Measurements from ENCODE around the gene EMP1.

The EMP1 gene

DNA sequence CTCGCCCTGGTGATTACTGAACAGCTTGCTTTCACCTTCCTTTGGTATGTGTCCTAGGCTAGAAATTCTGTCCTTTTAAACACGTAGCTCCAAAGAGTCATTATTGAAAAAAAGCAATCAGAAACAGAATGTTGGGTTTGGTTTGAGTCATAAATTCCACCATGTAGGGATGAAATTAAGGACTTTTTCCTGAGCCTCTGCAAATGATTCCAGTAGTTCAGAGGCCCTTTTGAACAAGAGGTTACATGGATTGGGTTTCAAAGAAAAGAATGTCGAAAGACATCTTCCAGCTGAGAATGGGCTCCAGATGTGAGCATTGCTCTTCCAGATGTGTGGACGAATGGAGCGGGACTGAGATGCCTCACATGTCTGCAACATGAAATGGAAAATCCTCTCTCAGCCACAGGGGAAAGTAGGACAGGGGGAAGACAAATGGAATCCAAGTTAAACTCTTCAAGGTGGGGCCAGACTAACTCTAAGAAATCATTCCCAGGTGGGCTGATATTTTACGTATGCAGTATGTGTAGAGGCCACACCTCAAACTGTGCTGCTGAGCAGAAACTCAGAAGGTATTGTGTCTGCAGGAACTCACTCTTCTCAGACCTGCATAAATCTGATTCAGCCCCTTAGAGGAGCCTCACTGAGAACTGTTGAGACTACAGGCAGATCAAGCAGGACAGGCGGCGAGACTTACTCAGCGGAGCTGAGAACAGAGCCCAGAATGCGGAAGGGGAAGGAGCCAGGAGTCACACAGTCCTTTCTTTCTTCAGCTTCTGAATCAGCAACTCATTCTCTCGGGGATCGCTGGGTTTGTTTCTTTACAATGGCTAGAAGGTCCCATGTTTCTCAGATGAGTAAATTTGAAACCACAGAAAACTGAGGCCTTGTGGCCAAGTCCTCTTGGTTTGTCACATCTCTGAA, 23.3 kb upstream of the EMP1 start:
- peak; percentile 87 for DNase-seq

DNA sequence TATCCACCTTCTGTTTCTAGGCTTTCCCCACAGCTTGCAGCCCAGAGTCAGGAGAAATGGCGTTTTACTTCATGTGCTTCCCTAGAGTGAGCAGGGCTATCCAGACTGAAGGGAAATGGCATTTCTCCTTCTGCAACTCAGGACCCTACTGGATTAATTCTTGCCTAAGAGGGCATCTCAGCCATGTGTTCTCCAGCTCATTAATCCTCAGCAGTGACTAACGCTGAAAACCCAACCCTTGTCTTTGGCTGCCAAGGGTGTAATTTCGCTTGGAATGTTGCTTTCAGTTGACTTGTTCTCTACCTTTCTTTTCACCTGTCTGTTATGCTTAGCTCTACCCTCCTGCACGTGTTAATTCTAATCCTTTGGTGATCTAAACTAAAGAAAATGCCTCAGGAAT, 21.0 kb upstream of the EMP1 start:
- no peak for DNase-seq

DNA sequence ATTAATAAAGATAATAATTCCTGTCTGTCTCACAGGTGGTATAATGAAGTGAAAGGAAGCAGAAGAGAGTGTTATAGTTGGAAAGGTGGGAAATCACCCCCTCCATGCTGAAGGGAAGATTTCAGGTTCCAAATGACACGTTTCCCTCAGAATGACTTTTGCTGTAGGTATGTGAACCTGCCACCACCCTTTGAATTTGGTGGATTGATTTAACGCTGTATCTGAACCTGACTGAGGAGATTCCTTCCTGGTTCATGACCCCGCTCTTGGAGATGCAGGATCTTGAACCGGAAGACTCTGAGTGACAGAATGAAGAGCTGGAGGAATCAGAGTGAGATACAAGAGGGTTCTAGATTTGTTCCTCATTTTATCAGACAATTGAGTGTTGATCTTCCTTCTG, 20.3 kb upstream of the EMP1 start:
- no peak for DNase-seq

- DNase-seq = no peak
Observed at GRCh38 chr12:13177373-13177772, 19.2 kb upstream of the EMP1 start.

- DNase-seq = no peak
Observed at GRCh38 chr12:13177906-13178305, 18.6 kb upstream of the EMP1 start.

DNA sequence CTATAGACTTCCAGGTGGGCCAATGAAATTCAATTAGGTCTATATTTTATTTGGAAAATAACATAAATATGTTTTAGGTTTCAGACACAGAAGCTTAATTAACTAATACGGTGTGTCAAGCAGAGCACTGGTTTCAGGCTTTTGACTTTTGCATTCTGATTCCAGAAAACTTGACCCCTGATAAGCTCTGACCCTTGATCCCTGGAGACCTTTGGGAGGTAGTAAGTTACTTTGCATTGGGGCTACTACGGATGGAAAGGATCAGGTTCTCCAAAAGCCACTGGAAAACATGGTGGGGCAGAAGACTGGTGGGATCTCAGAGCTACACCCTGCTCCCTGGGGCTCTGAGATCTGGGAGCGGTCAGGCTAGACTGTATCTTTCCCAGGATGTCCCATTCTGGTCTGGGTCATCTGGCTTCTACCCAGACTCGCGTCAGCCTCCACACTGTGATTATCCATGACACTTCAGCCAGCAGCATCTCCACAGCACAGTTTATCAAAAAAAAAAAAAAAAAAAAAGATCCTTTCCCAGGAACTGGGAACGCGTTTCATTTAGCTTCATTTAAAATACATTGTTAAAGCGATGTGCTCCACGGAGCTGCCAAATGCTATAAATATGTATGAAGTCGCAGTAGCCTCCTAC, 17.8 kb upstream of the EMP1 start:
- DNase-seq = no peak

GRCh38 chr12:13179211-13180074, 17.1 kb upstream of the EMP1 start:
- DNase-seq = peak; percentile 69

DNA sequence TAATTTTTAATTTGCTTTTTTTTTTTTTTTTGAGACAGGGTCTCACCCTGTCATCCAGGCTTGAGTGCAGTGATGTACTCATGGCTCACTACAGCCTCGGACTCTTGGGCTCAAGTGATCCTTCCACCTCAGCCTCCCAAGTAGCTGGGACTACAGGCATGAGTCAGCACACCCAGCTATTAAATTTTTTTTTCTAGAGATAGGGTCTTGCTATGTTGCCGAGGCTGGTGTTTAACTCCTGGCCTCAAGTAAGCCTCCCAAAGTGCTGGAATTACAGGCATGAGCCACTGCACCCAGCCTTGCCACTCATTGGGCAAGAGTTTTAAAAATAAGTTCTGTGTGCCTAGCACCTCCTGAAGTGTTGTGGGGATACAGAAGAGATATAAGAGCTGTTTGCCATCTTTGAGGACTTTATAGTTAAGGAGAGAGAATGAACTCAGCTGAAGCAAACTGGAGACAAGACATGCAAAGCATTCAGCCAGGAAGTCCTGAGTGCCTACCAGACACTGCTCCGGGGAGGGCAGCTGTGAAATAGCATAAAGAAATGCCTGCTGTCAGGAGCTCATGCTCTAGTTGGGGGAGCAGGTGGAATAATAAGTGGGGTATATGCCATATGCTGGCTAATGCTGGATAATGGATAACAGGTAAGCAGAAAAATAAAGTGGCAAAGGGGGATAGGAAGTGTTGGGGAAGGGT, 15.0 kb upstream of the EMP1 start:
- no peak for DNase-seq

DNA sequence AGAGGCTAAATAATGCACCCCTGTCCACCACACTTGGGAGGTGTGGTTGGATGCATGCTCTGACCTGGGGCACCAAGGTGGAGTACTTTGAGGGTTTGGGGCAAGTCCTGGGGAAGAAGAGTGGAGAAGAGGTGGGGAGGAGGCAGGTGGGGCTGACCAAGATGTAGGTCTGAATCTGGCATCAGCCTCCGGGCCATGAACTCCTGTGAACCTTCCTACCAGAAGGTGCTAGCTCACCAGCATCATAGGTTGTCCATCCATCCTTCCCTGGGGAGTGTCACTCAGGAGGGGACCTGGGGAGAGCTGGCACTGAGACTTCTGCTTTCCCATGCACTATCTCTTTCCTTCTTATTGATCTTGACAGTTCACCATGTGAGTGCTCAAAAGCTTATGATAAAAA, 13.6 kb upstream of the EMP1 start:
- DNase-seq = no peak

GRCh38 chr12:13183620-13184019, 12.9 kb upstream of the EMP1 start:
- DNase-seq = no peak

GRCh38 chr12:13186302-13186701, 10.2 kb upstream of the EMP1 start:
- no peak for DNase-seq

DNA sequence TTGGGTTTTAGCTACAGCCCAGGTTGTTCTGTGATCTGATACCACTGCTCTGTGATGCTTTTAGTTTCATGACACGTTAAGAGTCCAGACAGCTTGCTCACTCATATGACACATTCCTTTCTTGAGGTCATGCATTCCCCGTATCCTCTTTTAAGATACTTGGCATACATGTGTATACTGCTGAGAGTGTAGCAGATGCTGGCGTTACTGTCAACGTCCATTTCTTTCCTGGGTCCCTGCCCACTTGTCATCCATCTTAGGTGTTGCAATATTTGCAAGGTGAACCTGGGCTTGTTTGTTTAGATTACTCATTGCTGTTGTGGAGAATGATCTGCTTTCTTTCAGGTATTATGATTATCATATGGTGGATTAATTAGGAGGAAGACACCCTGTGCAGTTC, 9.1 kb upstream of the EMP1 start:
- no peak for DNase-seq

- DNase-seq = no peak
Observed at GRCh38 chr12:13189264-13189663, 7.3 kb upstream of the EMP1 start.

DNA sequence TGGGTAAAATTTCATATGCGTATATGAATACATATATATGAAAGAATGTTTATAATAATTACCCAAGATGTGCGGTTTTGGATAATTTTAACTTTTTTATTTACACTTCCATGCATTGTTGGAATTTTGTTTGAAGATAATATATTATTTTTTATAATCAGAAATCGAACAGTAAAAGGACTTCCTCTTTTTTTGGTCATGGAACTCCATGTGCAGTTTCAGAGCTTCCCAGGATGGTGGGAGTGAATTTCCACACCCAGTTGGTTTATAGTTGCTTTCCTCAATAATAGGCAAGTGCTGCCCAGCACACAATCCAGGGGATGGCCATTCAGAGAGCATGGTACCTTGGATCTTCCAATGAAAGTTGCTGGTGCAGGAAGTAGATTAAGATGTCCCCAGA, 6.3 kb upstream of the EMP1 start:
- no peak for DNase-seq

DNA sequence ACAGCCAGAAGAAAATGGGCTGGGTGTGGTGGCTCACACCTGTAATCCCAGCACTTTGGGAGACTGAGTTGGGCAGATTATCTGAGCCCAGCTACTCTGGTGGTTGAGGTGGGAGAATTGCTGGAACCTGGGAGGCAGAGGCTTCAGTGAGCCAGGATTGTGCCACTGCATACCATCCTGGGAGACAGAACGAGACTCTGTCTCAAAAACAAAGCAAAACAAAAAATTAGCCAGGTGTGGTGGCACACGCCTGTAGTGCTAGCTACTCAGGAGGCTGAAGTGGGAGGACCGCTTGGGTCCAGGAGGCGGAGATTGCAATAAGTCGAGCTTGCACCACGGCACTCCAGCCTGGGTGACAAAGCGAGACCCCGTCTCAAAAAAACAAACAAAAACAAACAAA, 3.8 kb upstream of the EMP1 start:
- no peak for DNase-seq

GRCh38 chr12:13193505-13194231, 2.9 kb upstream of the EMP1 start:
- peak; percentile 80 for DNase-seq

DNA sequence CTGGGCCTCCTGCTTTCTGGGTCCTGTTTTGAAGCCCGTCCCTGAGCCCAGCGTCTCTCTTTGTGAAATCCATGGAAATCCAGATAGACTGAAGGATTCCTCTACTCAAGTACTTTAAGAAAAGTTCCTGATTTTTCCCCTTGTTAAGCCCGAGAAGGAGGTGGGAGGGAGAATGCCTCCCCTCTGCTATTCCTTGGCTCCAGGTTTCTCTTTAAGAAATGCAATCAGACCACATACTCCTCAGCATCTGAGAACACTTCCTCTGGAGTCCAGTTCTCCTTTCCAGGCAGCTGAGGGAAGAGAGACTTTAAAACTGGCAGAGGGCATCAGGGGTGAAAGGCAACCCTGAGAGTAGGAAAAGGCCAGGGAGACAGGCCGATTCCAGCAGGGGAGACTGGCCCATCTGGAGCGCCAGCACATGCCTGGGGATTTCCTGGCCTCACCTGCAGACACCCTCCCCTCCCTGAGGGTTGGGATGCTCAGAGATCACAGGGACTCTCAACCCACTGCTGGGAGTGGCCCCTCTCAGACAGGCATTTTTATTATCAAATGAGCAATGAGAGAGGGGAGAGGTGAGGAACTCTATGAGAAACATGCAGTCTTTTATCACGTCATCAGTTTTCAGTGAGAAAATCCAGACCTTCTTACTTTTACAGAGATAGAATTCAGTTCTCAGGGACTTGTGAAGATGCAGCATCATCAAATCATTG, 2.0 kb upstream of the EMP1 start:
- peak; percentile 53 for DNase-seq

DNA sequence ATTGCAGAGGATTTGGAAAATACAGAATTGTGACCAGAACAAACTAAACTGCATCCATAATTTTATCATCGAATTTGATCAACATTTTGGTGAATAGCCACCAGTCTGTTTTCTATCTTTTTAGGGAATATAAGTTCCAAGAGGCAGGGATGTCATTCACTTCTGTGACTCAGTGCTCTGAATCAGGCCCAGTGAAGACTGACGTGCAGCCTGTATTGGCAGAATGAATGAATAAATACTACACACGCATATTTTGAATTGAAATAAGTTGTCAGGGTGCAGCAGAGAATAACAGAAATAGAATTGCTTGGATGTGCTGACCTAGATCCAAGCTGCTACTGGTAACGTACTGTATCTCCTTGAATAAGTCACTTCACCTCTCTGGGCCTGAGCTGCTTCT, 1.3 kb upstream of the EMP1 start:
- no peak for DNase-seq

DNA sequence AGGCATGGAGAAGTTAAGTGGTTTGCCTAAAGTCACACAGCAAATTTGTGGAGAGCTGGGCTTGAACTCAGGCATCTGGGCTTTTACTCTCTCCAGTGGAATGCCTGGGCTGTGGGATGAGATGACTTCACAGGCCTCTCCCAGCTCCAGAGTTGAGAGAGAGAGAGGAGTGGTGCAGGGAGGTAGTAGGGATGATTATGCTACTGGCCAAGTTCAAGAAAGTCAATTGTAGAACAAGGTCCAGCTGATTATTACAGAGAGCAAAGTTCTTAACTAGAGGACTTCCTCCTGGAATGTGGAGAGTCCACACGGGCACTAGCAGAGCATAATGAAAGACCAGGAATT, 769 bp upstream of the EMP1 start:
- no peak for DNase-seq

GRCh38 chr12:13197032-13197431, 506 bp downstream of the EMP1 start:
- DNase-seq = no peak

DNA sequence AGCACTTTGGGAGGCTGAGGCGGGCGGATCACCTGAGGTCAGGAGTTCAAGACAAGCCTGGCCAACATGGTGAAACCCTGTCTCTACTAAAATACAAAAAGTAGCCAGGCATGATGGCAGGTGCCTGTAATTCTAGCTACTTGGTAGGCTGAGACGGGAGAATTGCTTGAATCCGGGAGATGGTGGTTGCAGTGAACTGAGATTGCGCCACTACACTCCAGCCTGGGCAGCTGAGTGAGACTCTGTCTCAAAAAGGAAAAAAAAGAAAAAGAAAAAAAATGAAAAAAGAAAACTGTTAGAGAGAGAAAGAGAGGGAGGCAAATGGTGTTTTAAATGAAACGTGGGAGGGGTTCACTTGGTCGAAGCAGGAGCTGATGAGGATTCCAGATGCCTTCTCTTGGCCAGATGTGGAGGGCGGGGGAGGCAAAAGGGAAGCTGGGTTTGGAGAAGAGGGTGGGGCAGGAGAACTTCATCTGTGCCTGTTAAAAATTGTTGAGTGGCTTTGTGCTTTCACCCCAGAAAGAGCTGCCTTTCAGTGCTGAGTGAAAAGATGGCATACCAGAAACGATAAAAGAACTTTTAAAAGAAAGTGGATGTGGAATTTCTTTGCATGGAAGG, 1.1 kb downstream of the EMP1 start:
- DNase-seq = peak; percentile 54

Data from eye (tissue), 1 donor.